Measurements from ENCODE around the gene PPP1CA.

- TF ChIP-seq CTCF (conservative IDR thresholded peaks at IDR 0.05 in 1 of 2, IDR thresholded peaks at IDR 0.05 in 1 of 2; ENCODE audit: low read depth in 1 of 2, low read length in 2 of 2), result no peak
- no peak for TF ChIP-seq EZH2 (IDR thresholded peaks at IDR 0.05; ENCODE audit: low read length, missing control alignments)
Observed at GRCh38 chr11:67378544-67378943, 23.1 kb downstream of the PPP1CA start.

Data from fibroblast of lung (primary cell).